PFSK-1 (cell line): ENCODE measurements around the gene MAOB.

Experiments used
- FOXP2 ChIP-seq: optimal IDR thresholded peaks from 2 replicates; pipeline ENCODE3; 2011; ENCODE audit warnings: borderline replicate concordance, control low read depth, inconsistent platforms; ENCODE audit not compliant: insufficient read depth; ENCODE audit errors: extremely low read length, extremely low read depth
- POLR2AphosphoS5 ChIP-seq: IDR thresholded peaks from 2 replicates; pipeline ENCODE4 v1.6.1; 2012; ENCODE audit warnings: low read depth, mild to moderate bottlenecking, control low read depth, low read length, moderate library complexity
- REST ChIP-seq, 2 experiments: IDR thresholded peaks; 2 replicates each; pipeline versions ENCODE4 v1.6.1 to v1.8.0; 2011 to 2012; ENCODE audit warnings: low read depth in 2 of 2, low read length in 2 of 2, control low read depth in 1 of 2, inconsistent platforms in 1 of 2, mild to moderate bottlenecking in 1 of 2, moderate library complexity in 1 of 2; ENCODE audit not compliant: insufficient read depth in 1 of 2
- SIN3A ChIP-seq: IDR thresholded peaks from 2 replicates; pipeline ENCODE4 v1.6.1; 2012; ENCODE audit warnings: mild to moderate bottlenecking, low read length, moderate library complexity, borderline replicate concordance; ENCODE audit not compliant: insufficient read depth
- TAF1 ChIP-seq: IDR thresholded peaks from 2 replicates; pipeline ENCODE4 v1.6.1; 2012; ENCODE audit warnings: low read length, control low read depth, borderline replicate concordance; ENCODE audit not compliant: insufficient read depth

The MAOB gene

GRCh38 chrX:43880425-43880824, 1.8 kb downstream of the MAOB start:
- TF ChIP-seq TAF1 = no peak
- no peak for TF ChIP-seq SIN3A
- no peak for TF ChIP-seq REST (IDR thresholded peaks at IDR 0.05; ENCODE audit: insufficient read depth in 1 of 2, low read depth in 2 of 2, low read length in 2 of 2)
- no peak for TF ChIP-seq POLR2AphosphoS5
- no peak for TF ChIP-seq FOXP2

- TF ChIP-seq TAF1 (no peak), POLR2AphosphoS5 (no peak), SIN3A (no peak), REST (IDR thresholded peaks at IDR 0.05; ENCODE audit: insufficient read depth in 1 of 2, low read depth in 2 of 2, low read length in 2 of 2) (no peak), FOXP2 (no peak)
These were observed 3.2 kb downstream of the MAOB start for GRCh38 chrX:43878906-43879526.

GRCh38 chrX:43876680-43877079, 5.6 kb downstream of the MAOB start:
- no peak for TF ChIP-seq POLR2AphosphoS5
- TF ChIP-seq REST (IDR thresholded peaks at IDR 0.05; ENCODE audit: insufficient read depth in 1 of 2, low read depth in 2 of 2, low read length in 2 of 2) = no peak

- no peak for TF ChIP-seq POLR2AphosphoS5
- no peak for TF ChIP-seq FOXP2
- TF ChIP-seq SIN3A = no peak
- TF ChIP-seq REST (IDR thresholded peaks at IDR 0.05; ENCODE audit: insufficient read depth in 1 of 2, low read depth in 2 of 2, low read length in 2 of 2) = no peak
- no peak for TF ChIP-seq TAF1
These were observed 11.4 kb downstream of the MAOB start for GRCh38 chrX:43870758-43871419.

GRCh38 chrX:43870011-43870410, 12.2 kb downstream of the MAOB start:
- no peak for TF ChIP-seq TAF1
- TF ChIP-seq REST (IDR thresholded peaks at IDR 0.05; ENCODE audit: insufficient read depth in 1 of 2, low read depth in 2 of 2, low read length in 2 of 2) = no peak
- no peak for TF ChIP-seq POLR2AphosphoS5
- TF ChIP-seq FOXP2 = no peak
- TF ChIP-seq SIN3A = no peak
